ENCODE data around the gene DOCK6. TPM values are rescaled to one million over a fixed set of nuclear protein-coding genes. Genes with fewer than 3 reads are reported as not detected.
"Not testable (repeated sequence)": the region's sequence is repeated elsewhere in the genome, so short reads cannot be mapped to it uniquely, and the experiment has no call there.

The DOCK6 gene
- total RNA-seq, 1 experiment from 2014 or later: 54.8 TPM

DNA sequence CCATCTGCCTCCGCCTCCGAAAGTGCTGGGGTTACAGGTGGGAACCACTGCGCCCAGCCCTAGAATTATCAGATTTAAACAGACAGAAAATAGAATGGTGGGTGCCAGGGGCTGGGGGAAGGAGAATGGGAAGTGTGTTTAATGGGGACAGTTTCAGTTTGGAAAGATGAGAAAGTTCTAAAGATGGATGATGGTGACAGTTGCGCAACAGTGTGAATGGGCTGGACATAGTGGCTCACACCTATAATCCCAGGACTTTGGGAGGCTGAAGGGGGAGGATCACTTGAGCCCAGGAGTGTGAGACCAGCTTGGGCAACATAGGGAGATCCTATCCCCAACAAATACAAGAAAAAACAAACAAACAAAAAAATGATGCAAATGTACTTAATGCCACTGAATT is 80.8 kb downstream of the DOCK6 start:
- CTCF ChIA-PET: no interaction called here
- no TSS peak for BruUV-seq (replicated peaks)
- H3K4me3 Mint-ChIP-seq (ENCODE audit: low read depth, unreplicated experiment): no peak overlapping the region
- no peaks in the 10 kb centered on the region for H3K27me3 Mint-ChIP-seq (ENCODE audit: unreplicated experiment)
- TF ChIP-seq CTCF (IDR thresholded peaks at IDR 0.05; ENCODE audit: unreplicated experiment): no peak
- H3K27ac Mint-ChIP-seq (ENCODE audit: unreplicated experiment): no peak overlapping the region
- peaks cover 9% of the 10 kb centered on the region for H3K36me3 Mint-ChIP-seq (ENCODE audit: insufficient read depth, unreplicated experiment)
- intact Hi-C loops (cut with micrococcal nuclease; ENCODE audit: unreplicated experiment): no loop called here
- no peak for DNase-seq
- H3K9me3 Mint-ChIP-seq (ENCODE audit: low read depth, unreplicated experiment): no peaks in the 10 kb centered on the region
- H3K4me1 Mint-ChIP-seq (ENCODE audit: low read depth, unreplicated experiment): no peaks in the 10 kb centered on the region

GRCh38 chr19:11180975-11181374 is 81.3 kb downstream of the DOCK6 start:
- intact Hi-C loops (cut with micrococcal nuclease; ENCODE audit: unreplicated experiment); H3K36me3 Mint-ChIP-seq (ENCODE audit: insufficient read depth, unreplicated experiment); CTCF ChIA-PET; DNase-seq; H3K9me3 Mint-ChIP-seq (ENCODE audit: low read depth, unreplicated experiment); BruUV-seq (replicated peaks); H3K4me1 Mint-ChIP-seq (ENCODE audit: low read depth, unreplicated experiment); H3K4me3 Mint-ChIP-seq (ENCODE audit: low read depth, unreplicated experiment); H3K27me3 Mint-ChIP-seq (ENCODE audit: unreplicated experiment); H3K27ac Mint-ChIP-seq (ENCODE audit: unreplicated experiment): not testable (repeated sequence)

DNA sequence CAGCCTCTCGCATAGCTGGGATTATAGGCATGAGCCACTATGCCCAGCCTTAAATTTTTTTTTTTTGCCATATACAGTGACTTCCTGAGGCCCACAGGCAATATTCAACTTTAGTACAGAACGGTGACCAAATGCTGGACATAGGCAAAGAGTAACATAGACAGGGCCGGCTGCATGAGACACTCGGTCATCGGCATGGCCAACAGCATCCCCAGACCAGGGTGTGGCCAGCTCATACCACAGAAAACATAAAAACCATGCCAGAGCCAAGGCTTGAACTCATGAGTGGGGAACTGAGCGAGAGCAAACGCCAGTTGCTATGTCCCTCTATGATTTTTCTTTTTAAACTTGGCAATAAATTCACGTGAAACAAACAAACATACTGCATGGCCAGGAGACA is 82.0 kb downstream of the DOCK6 start:
- intact Hi-C loops (cut with micrococcal nuclease; ENCODE audit: unreplicated experiment): no loop called here
- Mint-ChIP-seq H3K27me3 (ENCODE audit: unreplicated experiment) (no peaks in the 10 kb centered on the region), H3K4me3 (ENCODE audit: low read depth, unreplicated experiment) (no peak overlapping the region), H3K4me1 (ENCODE audit: low read depth, unreplicated experiment) (no peaks in the 10 kb centered on the region), H3K27ac (ENCODE audit: unreplicated experiment) (no peak overlapping the region), H3K36me3 (ENCODE audit: insufficient read depth, unreplicated experiment) (peaks cover 9% of the 10 kb centered on the region), H3K9me3 (ENCODE audit: low read depth, unreplicated experiment) (no peaks in the 10 kb centered on the region)
- TF ChIP-seq CTCF (IDR thresholded peaks at IDR 0.05; ENCODE audit: unreplicated experiment): no peak
- CTCF ChIA-PET: no interaction called here
- no peak for DNase-seq
- no TSS peak for BruUV-seq (replicated peaks)

DNA sequence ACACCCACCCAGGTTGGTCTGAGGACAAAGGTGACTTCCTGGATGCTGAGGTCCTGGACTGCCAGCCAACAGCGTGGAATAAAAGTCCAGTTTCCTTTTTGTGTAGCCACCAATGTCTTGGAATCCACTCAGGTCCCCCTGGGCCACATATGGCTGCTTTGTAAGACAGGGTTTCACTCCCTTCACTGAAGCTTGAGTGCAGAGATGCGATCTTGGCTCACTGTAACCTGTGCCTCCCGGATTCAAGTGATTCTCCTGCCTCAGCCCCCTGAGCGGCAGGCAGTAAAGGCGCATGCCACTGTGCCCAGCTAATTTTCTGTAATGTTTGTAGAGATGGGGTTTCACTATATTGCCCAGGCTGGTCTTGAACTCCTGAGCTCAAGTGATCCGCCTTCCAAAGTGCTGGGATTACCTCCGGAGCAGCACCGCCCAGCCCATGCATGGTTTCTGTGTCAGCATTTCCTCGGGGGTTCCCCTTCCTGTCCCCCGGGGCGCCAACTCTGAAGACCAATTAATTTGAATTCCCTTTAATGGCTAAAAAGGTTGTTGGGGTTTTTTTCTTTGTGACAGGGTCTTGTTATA is 82.5 kb downstream of the DOCK6 start:
- no TSS peak for BruUV-seq (replicated peaks)
- Mint-ChIP-seq H3K4me3 (ENCODE audit: low read depth, unreplicated experiment) (no peak overlapping the region), H3K27me3 (ENCODE audit: unreplicated experiment) (no peaks in the 10 kb centered on the region), H3K4me1 (ENCODE audit: low read depth, unreplicated experiment) (no peaks in the 10 kb centered on the region), H3K36me3 (ENCODE audit: insufficient read depth, unreplicated experiment) (peaks cover 9% of the 10 kb centered on the region), H3K9me3 (ENCODE audit: low read depth, unreplicated experiment) (no peaks in the 10 kb centered on the region), H3K27ac (ENCODE audit: unreplicated experiment) (no peak overlapping the region)
- CTCF ChIA-PET: no interaction called here
- TF ChIP-seq CTCF (IDR thresholded peaks at IDR 0.05; ENCODE audit: unreplicated experiment): no peak
- DNase-seq: no peak
- intact Hi-C loops (cut with micrococcal nuclease; ENCODE audit: unreplicated experiment): no loop called here

DNA sequence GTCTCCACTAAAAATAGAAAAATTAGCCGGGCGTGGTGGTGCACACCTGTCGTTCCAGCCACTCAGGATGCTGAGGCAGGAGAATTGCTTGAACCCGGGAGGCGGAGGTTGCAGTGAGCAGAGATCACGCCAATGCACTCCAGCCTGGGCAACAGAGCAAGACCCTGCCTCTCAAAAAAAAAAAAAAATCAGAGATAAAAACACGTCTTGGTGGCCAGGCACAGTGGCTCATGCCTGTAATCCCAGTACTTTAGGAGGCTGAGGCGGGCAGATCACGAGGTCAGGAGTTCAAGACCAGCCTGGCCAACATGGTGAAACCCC is 83.2 kb downstream of the DOCK6 start:
- BruUV-seq (replicated peaks); H3K36me3 Mint-ChIP-seq (ENCODE audit: insufficient read depth, unreplicated experiment); H3K9me3 Mint-ChIP-seq (ENCODE audit: low read depth, unreplicated experiment); CTCF ChIA-PET; H3K4me3 Mint-ChIP-seq (ENCODE audit: low read depth, unreplicated experiment); DNase-seq; H3K27ac Mint-ChIP-seq (ENCODE audit: unreplicated experiment); intact Hi-C loops (cut with micrococcal nuclease; ENCODE audit: unreplicated experiment); H3K4me1 Mint-ChIP-seq (ENCODE audit: low read depth, unreplicated experiment); H3K27me3 Mint-ChIP-seq (ENCODE audit: unreplicated experiment): not testable (repeated sequence)
